HG03442 (cell line): ENCODE results near the gene PDE11A.
"Not testable (repeated sequence)": the region's sequence is repeated elsewhere in the genome, so short reads cannot be mapped to it uniquely, and the experiment has no call there.

Experiments used
- ATAC-seq: cut with Tn5 transposase; IDR thresholded peaks from one replicate; pipeline ENCODE4 v1.9.1; 2021; ENCODE audit warnings: mild to moderate bottlenecking, moderate library complexity; ENCODE audit not compliant: unreplicated experiment

The PDE11A gene

GRCh38 chr2:177887722-177888121 lies 184.9 kb downstream of the PDE11A start:
- ATAC-seq, result no peak

GRCh38 chr2:177886824-177887223 lies 185.8 kb downstream of the PDE11A start:
- ATAC-seq, result no peak

- no peak for ATAC-seq
These were observed 186.6 kb downstream of the PDE11A start for GRCh38 chr2:177885828-177886466.

GRCh38 chr2:177883177-177883576 lies 189.4 kb downstream of the PDE11A start:
- no peak for ATAC-seq

- ATAC-seq, result no peak
These were observed 190.1 kb downstream of the PDE11A start for GRCh38 chr2:177882501-177882900.

GRCh38 chr2:177881921-177882320 lies 190.7 kb downstream of the PDE11A start:
- no peak for ATAC-seq

- ATAC-seq, result no peak
These were observed 191.4 kb downstream of the PDE11A start for GRCh38 chr2:177881008-177881747.

- no peak for ATAC-seq
These were observed 192.3 kb downstream of the PDE11A start for GRCh38 chr2:177880285-177880684.

GRCh38 chr2:177876950-177877349 lies 195.6 kb downstream of the PDE11A start:
- no peak for ATAC-seq

GRCh38 chr2:177874686-177875085 lies 197.9 kb downstream of the PDE11A start:
- no peak for ATAC-seq

- ATAC-seq, result no peak
These were observed 198.7 kb downstream of the PDE11A start for GRCh38 chr2:177873915-177874314.

- no peak for ATAC-seq
These were observed 200.3 kb downstream of the PDE11A start for GRCh38 chr2:177872286-177872685.

GRCh38 chr2:177869912-177870311 lies 202.7 kb downstream of the PDE11A start:
- no peak for ATAC-seq

GRCh38 chr2:177869209-177869608 lies 203.4 kb downstream of the PDE11A start:
- ATAC-seq, result no peak

GRCh38 chr2:177868806-177869205 lies 203.8 kb downstream of the PDE11A start:
- ATAC-seq, result no peak

- no peak for ATAC-seq
These were observed 215.0 kb downstream of the PDE11A start for GRCh38 chr2:177857538-177857937.

GRCh38 chr2:177852389-177852788 lies 220.2 kb downstream of the PDE11A start:
- no peak for ATAC-seq

- no peak for ATAC-seq
These were observed 229.4 kb downstream of the PDE11A start for GRCh38 chr2:177843188-177843587.

- no peak for ATAC-seq
These were observed 230.3 kb downstream of the PDE11A start for GRCh38 chr2:177842243-177842642.

GRCh38 chr2:177835418-177836204 lies 237.0 kb downstream of the PDE11A start:
- ATAC-seq, result not testable (repeated sequence)

- ATAC-seq, result no peak
These were observed 239.8 kb downstream of the PDE11A start for GRCh38 chr2:177832611-177833433.
